LoVo (cell line): Measurements from ENCODE around the gene ZNF462.

Experiments
- DNase-seq: peaks from one replicate; pipeline ENCODE4 v3.0.0-alpha.2; 2016; ENCODE audit warnings: low spot score

ZNF462 gene

DNA sequence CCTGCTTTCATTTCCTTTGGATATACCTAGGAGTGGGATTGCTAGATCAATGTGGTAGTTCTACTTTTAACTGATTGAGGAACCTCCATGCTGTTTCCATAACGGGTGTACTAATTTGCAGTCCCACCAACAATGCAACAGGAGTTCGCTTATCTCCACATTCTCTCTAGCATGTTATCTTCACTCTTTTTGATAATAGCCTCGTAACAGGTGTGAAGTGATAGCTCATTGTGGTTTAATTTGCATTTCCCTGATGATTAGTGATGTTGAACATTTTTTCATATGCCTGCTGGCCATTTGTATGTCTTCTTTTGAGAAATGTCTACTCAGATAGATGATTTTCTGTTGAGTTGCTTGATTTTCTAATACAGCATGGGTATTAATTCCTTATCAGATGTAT is 142.2 kb downstream of the ZNF462 start:
- no peak for DNase-seq

DNA sequence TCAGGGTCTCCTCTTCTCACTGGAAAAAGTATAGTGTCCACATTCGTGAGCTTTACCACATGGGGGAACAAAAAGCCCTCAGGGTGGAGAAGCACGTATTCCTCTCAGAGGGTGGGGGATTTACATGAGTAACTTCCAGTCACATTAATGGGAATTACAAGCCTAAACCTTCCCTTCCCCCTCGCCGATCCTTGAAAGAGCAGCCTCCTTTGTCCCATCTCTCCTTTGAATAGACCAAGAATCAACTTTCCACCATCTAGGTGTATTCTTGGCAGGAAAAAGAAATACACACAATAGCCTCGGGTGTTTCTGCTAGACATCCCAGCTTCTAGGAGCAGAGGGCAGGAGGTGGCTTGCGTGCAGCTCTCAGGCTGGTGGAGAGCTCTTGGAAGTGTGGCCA is 144.4 kb downstream of the ZNF462 start:
- no peak for DNase-seq

DNA sequence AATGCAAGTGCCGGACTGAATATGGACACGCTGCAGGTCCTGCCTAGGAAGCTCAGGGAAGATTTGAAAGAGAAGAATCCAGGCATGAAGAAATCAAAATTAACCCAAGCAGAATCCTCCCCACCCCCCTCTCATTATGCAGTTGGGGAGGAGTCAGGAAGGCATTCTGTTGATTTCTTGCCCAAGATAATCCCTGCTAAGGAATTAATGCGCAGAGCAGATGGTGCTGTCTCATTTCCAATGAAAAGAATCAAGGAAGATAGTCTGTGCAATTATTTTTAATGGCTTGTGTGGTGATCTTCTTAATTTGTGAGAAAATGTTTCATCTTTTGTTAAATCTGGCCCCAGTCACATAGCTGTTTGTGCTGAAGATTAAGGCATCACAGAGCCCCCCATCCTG is 145.0 kb downstream of the ZNF462 start:
- DNase-seq = no peak

DNA sequence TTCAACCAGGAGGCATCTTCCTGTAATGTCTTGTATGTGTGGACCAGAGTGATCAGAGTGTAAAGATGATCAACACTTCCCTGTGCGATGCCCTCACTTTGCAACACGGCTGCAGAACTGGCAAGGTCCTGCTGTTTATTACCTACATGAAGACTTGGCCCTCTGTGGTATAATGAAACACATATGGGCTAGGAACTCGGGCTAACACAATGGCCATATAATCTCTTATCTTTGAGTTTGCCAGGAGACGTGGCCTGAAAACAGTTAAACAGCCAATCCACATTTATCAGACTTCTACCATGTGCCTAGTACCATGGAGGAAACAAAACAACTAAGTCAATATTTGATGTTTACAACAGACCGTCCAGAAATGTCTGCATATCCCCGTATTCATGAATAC is 145.5 kb downstream of the ZNF462 start:
- no peak for DNase-seq

DNA sequence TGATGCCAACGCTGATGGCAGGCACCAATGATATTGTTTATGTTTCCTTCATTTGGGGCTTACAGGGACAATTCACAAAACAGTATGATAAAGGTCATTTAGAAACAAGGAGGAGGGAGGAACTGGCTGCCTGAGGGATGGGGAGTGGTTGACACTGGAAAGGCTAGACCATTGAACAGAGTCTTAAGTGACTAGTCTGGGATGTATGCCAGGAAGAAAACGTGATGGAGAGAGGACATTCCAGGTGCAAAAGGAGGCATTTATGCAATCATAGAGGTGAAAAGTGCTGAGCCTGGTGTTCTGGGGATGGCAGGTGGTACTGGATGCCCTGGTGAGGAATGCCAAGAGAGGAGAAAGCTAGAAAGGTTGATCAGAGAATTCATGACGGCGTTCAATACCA is 153.4 kb downstream of the ZNF462 start:
- no peak for DNase-seq

DNA sequence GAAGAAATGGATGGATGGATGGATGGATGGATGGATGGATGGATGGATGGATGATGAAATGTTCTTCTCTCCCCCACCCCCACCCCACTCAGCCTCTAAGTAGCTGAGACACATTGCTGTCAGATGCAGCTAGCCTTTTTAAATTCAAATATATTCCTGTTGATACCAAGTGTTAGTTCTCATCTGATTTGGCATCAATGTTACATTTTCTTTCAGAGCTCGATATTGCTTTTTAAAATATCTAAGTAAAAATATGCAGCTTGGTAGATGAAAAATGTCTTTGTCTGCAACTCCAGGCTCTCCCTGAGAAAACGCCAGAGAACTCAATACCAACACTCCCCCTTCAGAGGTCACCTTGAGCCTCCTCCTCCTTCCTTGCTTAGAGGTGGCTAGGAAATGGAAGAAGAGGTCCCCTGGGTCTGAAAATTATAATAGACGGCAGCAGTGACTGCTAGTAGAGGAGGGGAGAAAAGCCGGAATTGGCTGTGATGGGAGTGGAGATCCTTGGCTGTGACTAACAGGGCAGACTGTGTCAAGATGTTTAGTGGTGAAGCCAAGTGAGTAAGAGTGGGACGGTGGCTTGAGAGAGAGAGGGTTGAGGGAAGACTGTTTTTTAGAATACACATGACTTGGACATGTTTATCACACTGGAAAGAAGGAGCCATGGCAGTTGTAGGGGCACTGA is 156.0 kb downstream of the ZNF462 start:
- no peak for DNase-seq

DNA sequence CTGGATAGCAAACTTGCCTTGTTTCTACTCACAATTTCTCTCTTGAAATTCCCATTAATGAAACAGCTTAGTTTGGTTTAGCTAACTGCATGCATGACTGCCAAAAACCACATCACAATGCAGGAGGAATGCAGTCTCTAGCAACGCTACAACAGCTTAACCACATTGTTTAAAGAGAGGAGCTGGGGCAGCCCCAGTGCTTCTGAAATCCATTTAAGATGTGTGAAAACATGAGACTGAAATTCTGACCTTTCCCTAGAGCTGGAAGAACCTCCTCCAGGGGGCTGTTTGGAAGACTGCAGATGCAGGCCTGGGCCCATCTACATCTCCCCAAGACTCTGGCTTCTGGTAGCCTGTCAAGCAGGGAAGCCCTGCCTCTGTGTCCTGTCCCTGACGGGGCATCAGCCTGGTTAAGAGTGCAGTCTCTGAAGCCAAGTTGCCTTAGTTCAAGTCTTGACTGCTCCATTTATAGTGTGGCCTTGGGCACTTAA is 157.1 kb downstream of the ZNF462 start:
- DNase-seq = no peak

DNA sequence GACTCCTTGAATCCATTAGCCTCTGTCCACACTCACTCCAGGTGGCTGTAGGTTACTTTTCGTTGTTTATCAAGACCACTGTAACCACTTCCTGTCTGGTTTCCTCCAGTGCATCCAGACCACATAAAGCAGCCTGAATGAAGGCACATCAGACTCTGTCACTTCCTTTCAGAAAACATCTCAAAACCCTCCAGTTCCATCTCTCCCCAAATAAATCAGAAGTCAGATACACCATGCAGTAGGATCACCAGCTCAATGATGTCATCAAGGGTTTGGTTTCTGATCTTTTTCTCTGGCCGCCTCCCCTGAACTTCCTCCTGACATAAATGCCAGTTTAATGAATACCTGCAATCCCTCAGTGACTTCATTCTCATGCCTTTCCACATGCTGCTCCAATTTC is 161.2 kb downstream of the ZNF462 start:
- no peak for DNase-seq

DNA sequence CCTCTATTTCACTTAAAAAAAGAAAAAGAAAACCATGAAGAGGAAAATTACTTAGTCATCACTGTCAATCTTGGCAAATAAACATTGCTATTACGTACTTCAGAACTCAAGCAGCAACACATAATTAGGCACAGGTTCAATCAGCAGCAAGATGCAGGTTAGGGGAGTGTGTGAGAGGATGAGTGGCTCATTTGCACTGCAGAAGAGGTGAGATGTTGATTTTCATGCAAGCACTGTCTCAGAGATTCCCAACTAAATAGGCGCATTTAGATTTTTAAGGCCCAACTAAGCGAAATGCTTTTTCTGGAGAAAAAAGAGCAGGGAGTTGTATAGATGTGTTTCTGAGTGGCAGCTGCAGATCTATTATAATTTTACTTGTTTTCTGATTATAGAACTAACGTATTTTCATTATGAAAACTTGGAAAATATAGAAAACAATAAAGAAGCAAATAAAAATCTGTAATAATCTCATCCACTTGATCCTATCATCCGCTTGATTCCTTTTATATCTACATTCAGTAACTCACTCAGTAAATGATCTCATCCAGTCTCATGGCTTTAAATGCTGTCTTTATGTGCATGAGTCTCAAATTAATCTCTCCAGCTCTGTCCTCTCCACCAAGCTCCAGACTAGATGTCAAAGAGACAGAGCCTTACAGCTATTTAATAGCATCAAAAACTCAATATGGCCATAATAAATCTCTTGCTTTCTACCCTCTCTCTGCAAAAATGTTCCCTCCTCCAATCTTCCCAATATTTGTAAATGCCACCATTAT is 162.5 kb downstream of the ZNF462 start:
- DNase-seq = no peak

DNA sequence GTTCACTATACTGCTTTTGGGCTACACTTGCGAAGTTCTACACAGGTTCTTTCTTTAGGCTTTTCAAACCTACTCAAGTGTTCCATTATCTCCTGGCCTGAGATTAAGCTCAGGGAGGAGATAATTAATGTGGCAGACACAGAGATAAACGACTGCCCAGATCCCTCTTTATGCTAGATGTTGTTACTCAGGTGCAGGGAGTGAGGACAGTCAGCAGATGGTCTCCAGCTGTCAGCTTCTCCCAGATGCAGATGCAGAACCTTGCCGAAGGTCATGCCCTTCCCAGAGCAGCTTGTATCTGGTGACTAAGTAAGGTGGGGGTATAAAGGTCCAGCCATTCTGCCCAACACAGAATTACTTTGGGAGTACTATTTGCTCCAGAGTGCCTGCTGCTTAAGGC is 166.2 kb downstream of the ZNF462 start:
- no peak for DNase-seq

DNA sequence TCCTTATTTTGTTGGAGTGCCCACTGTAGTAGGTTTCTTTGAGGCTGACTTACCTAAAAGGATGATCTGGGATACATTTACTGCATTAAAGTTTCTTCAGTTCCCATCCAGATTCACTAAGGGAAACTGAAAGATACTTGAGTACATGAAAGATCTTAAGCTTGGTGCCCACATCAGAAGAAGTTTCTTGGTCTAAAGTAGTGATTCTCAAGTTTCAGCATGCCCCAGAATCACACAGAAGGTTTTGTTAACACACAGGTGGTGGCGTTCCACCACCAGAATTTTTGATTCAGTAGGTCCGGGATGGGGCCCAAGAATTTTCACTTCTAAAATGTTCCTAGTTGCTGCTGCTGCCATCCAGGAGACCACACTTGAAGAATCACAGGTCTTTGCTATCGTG is 171.0 kb downstream of the ZNF462 start:
- no peak for DNase-seq

DNA sequence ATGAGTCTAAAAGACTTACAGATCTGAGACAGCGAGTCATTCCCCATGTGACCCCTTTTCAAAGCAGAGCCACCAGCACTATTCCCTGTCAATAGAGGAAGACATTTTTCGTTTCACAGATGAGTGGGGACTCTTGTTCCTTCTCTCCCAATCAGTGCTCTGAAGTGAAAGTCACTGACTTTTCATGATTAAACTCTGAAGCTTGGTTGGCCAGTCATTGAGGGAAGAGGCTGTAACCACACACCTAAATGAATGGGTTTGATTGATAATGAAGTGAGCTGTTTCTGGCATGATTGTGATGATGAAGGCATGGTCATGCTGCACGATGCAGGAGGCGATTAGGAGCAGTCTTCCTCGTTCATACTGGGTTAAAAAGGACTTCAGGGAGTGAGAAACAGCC is 171.9 kb downstream of the ZNF462 start:
- DNase-seq = no peak

DNA sequence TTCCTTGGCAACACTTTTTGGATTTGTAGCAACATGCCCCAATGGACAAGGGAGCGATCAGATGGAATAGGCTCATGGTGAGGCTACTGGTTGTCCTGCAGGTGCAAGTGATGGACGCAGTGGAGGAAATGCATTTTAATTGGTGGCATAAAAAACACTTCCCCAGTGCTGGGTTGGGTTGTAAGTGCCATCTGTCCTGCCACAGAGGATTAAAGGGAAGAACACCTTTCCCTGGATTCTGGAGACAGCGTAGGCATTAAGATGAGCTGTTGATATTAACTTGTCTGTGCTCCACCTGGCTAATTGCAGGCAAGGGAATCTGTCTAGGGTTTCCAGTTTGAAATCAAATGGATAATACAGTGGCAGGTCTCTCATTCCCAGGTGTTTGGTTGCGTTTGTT is 173.4 kb downstream of the ZNF462 start:
- DNase-seq = no peak

DNA sequence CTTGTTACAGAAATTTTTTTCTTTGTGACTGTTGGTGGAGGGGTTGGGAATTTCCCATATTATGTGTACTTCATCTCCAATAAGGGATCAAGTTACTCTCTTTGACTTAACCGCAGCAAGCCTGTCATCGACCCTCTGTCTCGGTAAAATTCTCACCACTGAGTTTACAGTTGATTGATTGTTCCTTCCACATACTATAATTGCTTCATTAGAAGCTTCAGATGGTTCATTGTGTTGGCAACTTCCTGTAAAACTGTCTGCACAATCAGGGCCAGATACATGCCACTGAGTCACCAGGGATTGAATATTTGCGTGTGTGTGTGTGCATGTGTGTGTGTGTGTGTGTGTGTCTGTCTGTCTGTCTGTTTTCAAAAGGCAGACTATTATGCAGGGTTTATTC is 176.6 kb downstream of the ZNF462 start:
- no peak for DNase-seq

DNA sequence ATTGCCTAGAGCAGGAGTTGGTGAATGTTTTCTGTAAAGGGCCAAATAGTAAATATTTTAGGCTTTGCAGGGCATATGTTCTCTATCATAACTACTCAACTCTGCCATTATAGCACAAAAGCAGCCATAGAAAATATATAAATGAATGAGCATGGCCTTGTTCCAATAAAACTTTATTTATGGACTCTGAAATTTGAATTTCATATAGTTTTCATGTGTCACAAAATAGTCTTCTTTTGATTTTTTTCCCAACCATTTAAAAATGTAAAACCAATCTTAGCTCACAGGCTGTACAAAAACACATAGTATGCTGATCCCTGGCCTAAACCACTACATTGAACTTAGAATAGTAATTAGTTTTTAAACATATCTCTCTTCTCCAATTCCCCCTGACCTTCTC is 179.6 kb downstream of the ZNF462 start:
- DNase-seq = no peak

DNA sequence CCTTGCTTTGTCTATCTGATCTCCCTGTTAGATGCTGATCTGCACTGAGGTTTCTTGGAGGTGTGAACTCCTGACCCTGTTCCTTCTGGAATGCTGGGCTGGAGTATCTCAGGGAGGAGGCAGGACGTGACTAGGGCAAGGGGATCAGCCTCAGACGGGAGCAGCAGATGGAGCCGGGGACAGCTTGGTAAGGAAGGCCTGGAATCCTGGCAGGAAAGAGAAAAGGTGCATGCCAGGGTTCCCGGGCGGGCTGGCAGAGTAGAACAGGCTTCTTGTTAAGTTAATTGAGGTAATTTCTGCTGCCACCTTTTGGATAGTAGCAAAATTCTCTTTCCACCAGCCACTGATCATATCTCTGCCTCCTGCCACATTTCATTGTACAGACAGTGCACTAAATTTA is 180.9 kb downstream of the ZNF462 start:
- no peak for DNase-seq

DNA sequence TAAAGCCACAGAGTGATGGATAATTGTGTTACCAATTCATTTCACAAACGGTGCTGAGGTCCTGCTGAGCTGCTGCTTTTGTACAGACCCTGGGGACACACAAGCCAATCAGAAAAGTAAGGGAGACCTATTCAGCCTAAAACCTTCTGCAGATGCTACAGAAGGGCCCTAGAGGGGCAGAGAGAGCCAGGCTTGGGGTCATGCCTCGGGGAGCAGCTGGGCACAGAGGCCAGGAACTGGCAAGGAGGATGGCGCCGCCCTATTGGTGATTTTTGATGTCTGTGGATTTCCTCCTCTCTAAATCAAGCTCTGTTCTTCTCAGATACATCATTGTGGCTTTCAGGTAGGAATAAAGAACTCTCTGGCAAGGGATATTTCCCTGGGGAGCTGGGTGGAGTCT is 181.9 kb downstream of the ZNF462 start:
- DNase-seq = no peak

DNA sequence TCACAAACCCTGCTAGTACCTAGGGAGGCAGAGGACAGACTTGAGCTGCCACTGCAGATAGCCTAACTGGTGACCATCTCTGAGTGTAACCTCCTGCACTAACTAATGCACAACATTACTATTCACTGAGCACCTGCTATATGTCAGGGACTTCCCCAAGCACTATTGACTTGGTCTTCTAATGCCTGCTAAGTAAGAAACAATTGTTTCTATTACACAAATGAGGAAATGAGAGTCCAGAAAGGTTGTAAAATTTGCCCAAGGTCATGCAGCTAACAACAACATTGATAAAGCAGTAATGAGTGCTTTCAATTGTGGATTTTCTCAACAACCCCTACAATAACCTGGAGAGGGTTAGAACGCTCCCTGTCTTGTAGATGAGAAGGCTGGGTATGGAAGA is 183.7 kb downstream of the ZNF462 start:
- no peak for DNase-seq

DNA sequence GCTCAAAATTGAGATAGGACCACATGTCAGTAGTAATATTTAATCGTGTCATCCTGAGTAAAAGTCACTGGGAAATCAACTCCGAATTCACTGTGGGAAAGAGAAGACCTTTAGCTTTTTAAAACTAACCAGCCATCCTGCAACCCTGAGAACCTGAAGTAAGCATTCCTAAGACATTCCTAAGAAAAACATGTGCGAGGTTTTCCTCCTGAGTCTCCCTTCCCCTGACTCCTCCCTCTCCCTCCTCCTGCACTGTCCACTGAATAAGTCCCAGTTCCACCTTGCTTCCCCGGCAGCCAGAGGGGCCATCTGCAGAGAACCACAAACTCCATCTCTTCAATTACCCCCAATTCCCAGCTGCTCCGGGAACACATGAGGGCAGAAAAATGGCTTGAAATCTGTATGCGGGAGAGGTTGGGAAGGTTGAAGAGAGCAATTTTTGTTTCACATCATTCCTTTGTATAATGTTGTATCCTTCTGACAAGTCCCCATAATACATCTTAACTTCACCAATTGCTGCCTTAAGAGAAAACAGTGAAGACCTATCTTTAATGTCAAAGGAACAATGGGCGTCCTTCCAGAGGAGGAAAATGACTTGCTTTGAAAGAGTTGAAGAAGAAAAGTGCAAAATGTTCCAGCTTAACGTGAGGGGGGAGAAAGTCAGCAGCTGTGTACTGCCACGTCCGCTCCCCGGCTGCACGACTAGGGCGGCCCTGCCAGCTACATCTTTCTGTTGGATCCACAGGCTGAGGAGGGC is 186.3 kb downstream of the ZNF462 start:
- no peak for DNase-seq

DNA sequence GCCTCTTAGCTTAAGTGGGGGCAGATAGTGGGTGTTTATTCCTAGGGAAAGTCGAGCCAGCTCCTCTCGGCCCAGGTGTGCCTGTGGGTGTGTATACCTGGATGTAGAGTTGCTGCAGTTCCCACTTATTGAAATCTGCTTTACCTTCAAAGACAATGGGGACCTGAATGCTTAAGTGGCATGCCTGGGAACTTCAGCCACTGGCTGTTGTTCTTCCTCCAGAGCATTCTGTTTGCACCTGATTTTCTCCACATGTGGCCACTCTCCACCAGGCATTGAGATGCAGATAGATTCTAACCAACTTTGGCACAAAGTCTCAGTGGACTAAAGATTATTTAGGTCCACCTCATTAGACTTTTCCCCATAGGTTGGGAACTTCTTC is 186.8 kb downstream of the ZNF462 start:
- no peak for DNase-seq

DNA sequence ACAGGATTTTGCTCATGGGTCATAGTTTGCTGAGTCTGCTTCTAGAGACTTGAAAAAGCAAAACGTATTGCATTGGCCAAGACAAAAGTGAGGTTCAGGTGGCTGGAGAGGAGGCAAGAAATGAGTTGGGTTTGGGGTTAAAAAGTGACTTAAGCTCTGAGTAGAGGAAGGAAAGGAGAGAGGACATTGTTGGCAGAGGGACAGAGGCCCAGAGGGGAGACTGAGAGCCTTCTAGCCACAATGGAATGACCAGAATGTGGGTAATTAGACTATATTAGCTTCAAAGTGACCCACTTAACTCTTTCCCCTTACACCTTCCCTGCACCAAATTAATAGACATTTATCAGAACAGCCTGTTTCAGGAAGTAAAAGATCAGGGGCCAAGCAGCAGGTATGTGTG is 188.4 kb downstream of the ZNF462 start:
- DNase-seq = no peak

DNA sequence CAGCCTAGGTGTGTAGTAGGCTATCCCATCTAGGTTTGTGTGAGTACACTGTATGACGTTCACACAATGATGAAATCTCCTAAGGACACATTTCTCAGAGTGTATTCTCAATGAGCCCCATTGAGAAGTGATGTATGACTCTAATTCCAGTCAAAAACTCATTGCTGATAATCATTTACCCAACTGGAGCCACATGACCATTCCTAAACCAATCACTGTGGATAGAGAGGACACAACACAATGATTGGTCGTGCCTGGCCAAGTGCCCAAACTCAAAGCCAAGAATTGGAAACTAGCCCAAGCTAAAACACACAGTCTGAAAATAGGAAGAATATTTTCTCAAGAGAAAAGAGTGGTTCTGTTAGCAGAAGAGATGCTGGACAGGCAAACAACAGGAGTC is 191.2 kb downstream of the ZNF462 start:
- no peak for DNase-seq

DNA sequence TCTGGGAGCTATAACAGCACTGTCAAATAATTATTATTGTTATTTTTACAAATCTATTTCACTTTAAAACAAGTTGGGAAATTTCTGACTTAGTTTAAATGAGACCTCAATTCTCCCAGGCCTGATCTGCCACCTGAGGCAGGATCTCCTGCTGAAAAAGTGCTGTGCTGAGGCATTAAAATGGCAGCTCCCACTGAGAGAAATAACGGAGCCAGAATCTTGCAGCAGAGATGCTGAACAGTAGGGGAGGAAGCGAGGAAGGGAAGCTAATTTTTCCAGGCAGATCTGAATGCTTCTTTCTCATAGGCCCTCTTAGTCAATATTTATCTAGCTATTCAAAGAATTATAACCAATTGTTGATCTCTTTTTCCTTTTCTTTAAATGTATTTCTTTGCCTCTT is 196.3 kb downstream of the ZNF462 start:
- DNase-seq = no peak
